OCI-LY3 (cell line): ENCODE data around the gene PRCP.

Source experiments
- CTCF ChIP-seq: fragments of 200-600, 300-600 bp; sonication (generic); IDR thresholded peaks from 2 replicates; pipeline ENCODE4 v1.5.1; 2014; ENCODE audit warnings: antibody characterized with exemption, low read length, low read depth
- EZH2phosphoT487 ChIP-seq: fragments of 200-600 bp; shearing (Covaris generic); IDR thresholded peaks from 2 replicates; pipeline ENCODE4 v1.6.1; 2018; ENCODE audit warnings: antibody characterized with exemption, mixed run types, low read depth

- TF ChIP-seq CTCF (no peak), EZH2phosphoT487 (no peak)
Observed at GRCh38 chr11:82898241-82898640, 2.0 kb downstream of the PRCP start.
